ENCODE data around the gene KIF13A.

Gene KIF13A

DNA sequence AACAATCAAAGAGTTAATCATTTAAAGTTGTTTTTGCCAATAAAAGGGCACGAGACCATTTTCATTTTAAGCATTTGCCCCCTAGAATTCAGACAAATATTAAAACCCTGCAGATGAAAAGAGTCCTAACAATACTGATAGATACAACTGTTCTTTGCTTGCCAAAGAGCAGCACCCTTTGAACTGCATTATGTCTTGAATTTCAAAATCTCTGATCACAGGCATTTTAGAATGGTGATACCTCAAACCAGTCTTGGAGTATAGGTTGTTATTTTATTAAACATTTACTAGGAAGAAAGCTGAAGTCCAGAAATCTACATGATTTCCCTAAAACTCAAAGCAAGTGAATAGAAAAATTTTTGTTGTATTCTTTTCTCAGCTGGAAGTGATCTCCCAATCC lies 108.7 kb downstream of the KIF13A start:
- in situ Hi-C loops (cut with HindIII; ENCODE audit: low sequenced_read_pairs): no loop called here
- DNase-seq (ENCODE audit: low read depth): no peak
- H3K4me3 ChIP-seq (ENCODE audit: low read depth, low read length): no peak overlapping the region
- TF ChIP-seq, protein P1, sequence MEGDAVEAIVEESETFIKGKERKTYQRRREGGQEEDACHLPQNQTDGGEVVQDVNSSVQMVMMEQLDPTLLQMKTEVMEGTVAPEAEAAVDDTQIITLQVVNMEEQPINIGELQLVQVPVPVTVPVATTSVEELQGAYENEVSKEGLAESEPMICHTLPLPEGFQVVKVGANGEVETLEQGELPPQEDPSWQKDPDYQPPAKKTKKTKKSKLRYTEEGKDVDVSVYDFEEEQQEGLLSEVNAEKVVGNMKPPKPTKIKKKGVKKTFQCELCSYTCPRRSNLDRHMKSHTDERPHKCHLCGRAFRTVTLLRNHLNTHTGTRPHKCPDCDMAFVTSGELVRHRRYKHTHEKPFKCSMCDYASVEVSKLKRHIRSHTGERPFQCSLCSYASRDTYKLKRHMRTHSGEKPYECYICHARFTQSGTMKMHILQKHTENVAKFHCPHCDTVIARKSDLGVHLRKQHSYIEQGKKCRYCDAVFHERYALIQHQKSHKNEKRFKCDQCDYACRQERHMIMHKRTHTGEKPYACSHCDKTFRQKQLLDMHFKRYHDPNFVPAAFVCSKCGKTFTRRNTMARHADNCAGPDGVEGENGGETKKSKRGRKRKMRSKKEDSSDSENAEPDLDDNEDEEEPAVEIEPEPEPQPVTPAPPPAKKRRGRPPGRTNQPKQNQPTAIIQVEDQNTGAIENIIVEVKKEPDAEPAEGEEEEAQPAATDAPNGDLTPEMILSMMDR (IDR thresholded peaks at IDR 0.05; ENCODE audit: low read depth, low read length, missing control alignments): no peak

DNA sequence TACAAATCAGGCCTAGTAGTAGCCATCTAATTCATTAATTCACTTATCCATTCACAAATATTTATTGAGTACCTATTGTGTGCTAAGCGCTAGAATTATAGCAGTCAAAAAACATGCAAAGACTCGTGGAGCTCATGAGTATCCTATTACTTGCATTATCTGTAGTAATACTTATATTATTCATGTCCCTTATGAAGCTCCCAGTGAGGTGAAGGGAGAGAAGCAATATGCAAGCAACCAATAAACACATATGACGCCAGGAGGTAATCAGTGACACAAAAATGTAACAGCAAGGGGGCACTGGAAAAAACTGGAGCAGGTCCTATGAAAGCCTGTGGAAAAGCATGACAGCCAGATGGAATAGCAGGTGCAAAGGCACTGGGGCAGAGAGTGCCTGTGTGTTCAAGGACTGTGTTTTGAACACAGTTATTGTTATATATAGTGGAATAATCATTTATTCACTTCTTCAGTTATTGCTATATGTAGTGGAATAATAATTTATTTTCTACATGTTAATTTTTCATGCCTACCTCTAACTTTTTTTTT lies 109.5 kb downstream of the KIF13A start:
- in situ Hi-C loops (cut with HindIII; ENCODE audit: low sequenced_read_pairs): no loop called here
- no peak for DNase-seq (ENCODE audit: low read depth)
- TF ChIP-seq, protein P1 (IDR thresholded peaks at IDR 0.05; ENCODE audit: low read depth, low read length, missing control alignments): no peak
- H3K4me3 ChIP-seq (ENCODE audit: low read depth, low read length): no peak overlapping the region

DNA sequence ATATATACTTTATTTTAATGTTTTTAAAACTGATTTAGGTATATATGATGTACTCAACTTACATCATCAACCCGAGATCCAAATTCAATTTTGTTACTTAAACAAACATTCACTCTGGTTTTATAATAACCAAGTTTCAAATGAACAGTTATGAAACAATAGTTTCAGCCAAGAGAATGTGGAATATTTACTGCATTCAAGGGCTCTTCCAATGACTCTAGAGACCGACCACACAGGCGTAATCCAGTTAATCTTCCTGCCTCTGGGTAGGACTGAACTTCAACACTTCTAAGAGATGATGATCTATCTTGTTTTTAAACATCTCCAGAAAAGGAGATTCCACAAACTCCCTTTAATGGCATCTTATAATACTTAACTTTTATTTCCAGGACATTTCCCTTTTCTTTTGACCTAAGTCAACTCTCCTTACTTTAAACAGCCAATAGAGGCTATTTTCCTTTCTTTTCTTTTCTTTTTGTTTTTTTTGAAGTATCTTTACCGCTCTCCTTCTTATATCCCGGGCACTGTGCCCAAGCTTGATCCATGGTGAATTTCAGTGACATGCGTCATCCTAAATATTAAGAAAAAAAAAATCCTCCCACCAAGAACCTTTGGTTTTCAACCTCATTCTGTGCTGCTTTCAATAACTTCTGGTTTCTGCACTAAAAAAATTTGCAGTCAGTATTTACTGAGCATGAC lies 110.1 kb downstream of the KIF13A start:
- in situ Hi-C loops (cut with HindIII; ENCODE audit: low sequenced_read_pairs): no loop called here
- no peak overlapping the region for H3K4me3 ChIP-seq (ENCODE audit: low read depth, low read length)
- TF ChIP-seq, protein P1 (IDR thresholded peaks at IDR 0.05; ENCODE audit: low read depth, low read length, missing control alignments): no peak
- peak; percentile 35 for DNase-seq (ENCODE audit: low read depth)

DNA sequence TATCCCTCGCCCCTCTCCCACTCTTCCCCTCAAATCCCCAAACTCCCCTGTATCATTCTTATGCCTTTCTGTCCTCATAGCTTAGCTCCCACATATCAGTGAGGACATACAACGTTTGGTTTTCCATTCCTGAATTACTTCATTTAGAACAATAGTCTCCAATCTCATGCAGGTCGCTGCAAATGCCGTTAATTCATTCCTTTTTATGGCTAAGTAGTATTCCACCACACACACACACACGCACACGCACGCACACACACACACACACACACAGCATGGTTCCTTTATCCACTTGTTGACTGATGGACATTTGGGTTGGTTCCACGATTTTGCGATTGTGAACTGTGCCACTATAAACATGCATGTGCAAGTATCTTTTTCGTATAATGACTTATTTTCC lies 112.7 kb downstream of the KIF13A start:
- no peak for DNase-seq (ENCODE audit: low read depth)

DNA sequence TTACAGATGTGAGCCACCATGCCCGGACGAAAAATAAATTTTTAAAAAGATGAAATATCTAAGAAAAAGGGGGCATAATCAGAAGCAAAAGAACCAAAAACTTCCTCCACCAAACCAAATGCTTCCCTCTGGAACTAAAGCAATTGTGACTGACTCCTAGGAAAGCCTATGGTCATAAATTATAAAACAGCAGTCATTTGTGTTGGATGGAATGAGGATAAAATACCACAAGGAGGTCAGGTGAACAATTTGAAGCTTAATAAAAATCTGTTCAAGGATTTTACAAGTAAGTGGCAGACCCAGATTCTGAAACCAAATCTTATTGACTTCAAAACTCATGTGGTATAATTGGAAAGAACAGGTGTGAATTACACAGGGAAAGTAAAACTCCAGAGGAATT lies 114.5 kb downstream of the KIF13A start:
- in situ Hi-C loops (cut with HindIII; ENCODE audit: low sequenced_read_pairs): no loop called here
- TF ChIP-seq, protein P1 (IDR thresholded peaks at IDR 0.05; ENCODE audit: low read depth, low read length, missing control alignments): no peak
- DNase-seq (ENCODE audit: low read depth): no peak
- no peak overlapping the region for H3K4me3 ChIP-seq (ENCODE audit: low read depth, low read length)

More for the DNA sequence above, 112.7 kb downstream of the KIF13A start:
- in situ Hi-C loops (cut with HindIII; ENCODE audit: low sequenced_read_pairs): no loop called here
- TF ChIP-seq, protein P1 (IDR thresholded peaks at IDR 0.05; ENCODE audit: low read depth, low read length, missing control alignments): no peak
- H3K4me3 ChIP-seq (ENCODE audit: low read depth, low read length): no peak overlapping the region

DNA sequence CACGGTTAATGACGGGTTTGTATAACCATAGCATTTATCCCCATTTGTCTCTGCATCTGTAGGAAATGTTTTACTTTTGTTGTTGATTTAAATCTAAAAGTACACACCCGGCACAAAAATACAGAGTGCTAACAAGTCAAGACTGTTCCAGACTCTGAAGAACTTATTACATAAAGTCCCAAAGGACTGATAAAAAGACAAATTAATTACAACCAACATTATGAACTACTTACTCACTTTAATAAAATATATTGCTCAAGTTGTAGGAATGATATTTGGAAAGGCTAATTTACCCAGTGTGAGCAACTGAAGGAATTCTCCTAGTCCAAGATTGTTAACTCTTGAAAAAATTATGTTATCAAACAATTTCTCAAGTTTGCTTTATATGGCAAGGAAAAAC lies 115.6 kb downstream of the KIF13A start:
- H3K4me3 ChIP-seq (ENCODE audit: low read depth, low read length): no peak overlapping the region
- no peak for DNase-seq (ENCODE audit: low read depth)
- TF ChIP-seq, protein P1 (IDR thresholded peaks at IDR 0.05; ENCODE audit: low read depth, low read length, missing control alignments): no peak
- in situ Hi-C loops (cut with HindIII; ENCODE audit: low sequenced_read_pairs): no loop called here

All from astrocyte of the cerebellum (primary cell).